H9 (cell line): Measurements from ENCODE around the gene SLC16A10. TPM values are rescaled to one million over a fixed set of nuclear protein-coding genes. Genes with fewer than 3 reads are reported as not detected.

Experiments used
- DNase-seq: peaks from one replicate; pipeline ENCODE4 v3.0.0-alpha.2; 2017
- H2AFZ ChIP-seq: one replicate; pipeline ENCODE4 v1.6.1; 2013; ENCODE audit warnings: mild to moderate bottlenecking, low read length, control low read depth, moderate library complexity
- H2AK5ac ChIP-seq: 2 replicates; pipeline ENCODE4 v1.6.1; 2013; ENCODE audit warnings: low read length, control low read depth, mixed read lengths; ENCODE audit not compliant: insufficient read length
- H2BK120ac ChIP-seq: one replicate; pipeline ENCODE4 v1.6.1; 2013; ENCODE audit warnings: low read depth, mild to moderate bottlenecking, low read length, control low read depth, inconsistent platforms; ENCODE audit not compliant: poor library complexity, severe bottlenecking
- H2BK12ac ChIP-seq: 2 replicates; pipeline ENCODE4 v1.6.1; 2013; ENCODE audit warnings: low read length, control low read depth, mixed read lengths, low read depth; ENCODE audit not compliant: insufficient read length
- H2BK15ac ChIP-seq: 2 replicates; pipeline ENCODE4 v1.6.1; 2013; ENCODE audit warnings: low read depth, low read length, control low read depth
- H2BK20ac ChIP-seq: one replicate; pipeline ENCODE4 v1.6.1; 2013; ENCODE audit warnings: low read depth, mild to moderate bottlenecking, low read length, control low read depth, inconsistent platforms; ENCODE audit not compliant: poor library complexity, severe bottlenecking
- H2BK5ac ChIP-seq: 2 replicates; pipeline ENCODE4 v1.6.1; 2013; ENCODE audit warnings: low read length, control low read depth, mixed read lengths; ENCODE audit not compliant: insufficient read length
- H3K14ac ChIP-seq: 2 replicates; pipeline ENCODE4 v1.6.1; 2013; ENCODE audit warnings: low read length, control low read depth; ENCODE audit not compliant: insufficient read depth
- H3K18ac ChIP-seq: 2 replicates; pipeline ENCODE4 v1.6.1; 2013; ENCODE audit warnings: low read depth, mild to moderate bottlenecking, mixed read lengths, low read length, control low read depth; ENCODE audit not compliant: insufficient read length
- H3K23ac ChIP-seq: 2 replicates; pipeline ENCODE4 v1.6.1; 2013; ENCODE audit warnings: low read length, control low read depth, mixed read lengths, low read depth; ENCODE audit not compliant: insufficient read length
- H3K23me2 ChIP-seq: 2 replicates; pipeline ENCODE4 v1.6.1; 2013; ENCODE audit warnings: low read depth, mild to moderate bottlenecking, mixed read lengths, low read length, control low read depth; ENCODE audit not compliant: insufficient read length, poor library complexity, severe bottlenecking
- H3K27ac ChIP-seq: 2 replicates; pipeline ENCODE4 v1.5.1; 2013; ENCODE audit warnings: low read length, control low read depth, mixed read lengths, low read depth; ENCODE audit not compliant: insufficient read length
- H3K27me3 ChIP-seq: 2 replicates; pipeline ENCODE4 v1.6.1; 2013; ENCODE audit warnings: low read length, control low read depth, inconsistent platforms; ENCODE audit not compliant: insufficient read depth
- H3K4ac ChIP-seq: 2 replicates; pipeline ENCODE4 v1.6.1; 2013; ENCODE audit warnings: low read depth, mild to moderate bottlenecking, control low read depth, inconsistent platforms, low read length, moderate library complexity
- H3K4me1 ChIP-seq: 2 replicates; pipeline ENCODE4 v1.6.1; 2013; ENCODE audit warnings: low read length, control low read depth, inconsistent platforms; ENCODE audit not compliant: insufficient read depth
- H3K4me2 ChIP-seq: 2 replicates; pipeline ENCODE4 v1.6.1; 2013; ENCODE audit warnings: low read length, control low read depth, mixed read lengths; ENCODE audit not compliant: insufficient read length, insufficient read depth
- H3K56ac ChIP-seq: 2 replicates; pipeline ENCODE4 v1.6.1; 2013; ENCODE audit warnings: low read depth, mild to moderate bottlenecking, mixed read lengths, low read length, control low read depth; ENCODE audit not compliant: insufficient read length
- H3K79me1 ChIP-seq: 2 replicates; pipeline ENCODE4 v1.6.1; 2013; ENCODE audit warnings: low read depth, mild to moderate bottlenecking, moderate library complexity, low read length, control low read depth, inconsistent platforms; ENCODE audit not compliant: insufficient read depth, poor library complexity, severe bottlenecking
- H3K79me2 ChIP-seq: 2 replicates; pipeline ENCODE4 v1.6.1; 2013; ENCODE audit warnings: low read length, control low read depth, inconsistent platforms; ENCODE audit not compliant: insufficient read depth
- H3K9ac ChIP-seq: 2 replicates; pipeline ENCODE4 v1.6.1; 2013; ENCODE audit warnings: low read length, control low read depth, mixed read lengths; ENCODE audit not compliant: insufficient read length; ENCODE audit errors: extremely low read depth
- H3K9me3 ChIP-seq: one replicate; pipeline ENCODE4 v1.6.1; 2013; ENCODE audit warnings: low read depth, low read length, inconsistent platforms; ENCODE audit not compliant: control insufficient read depth
- H3T11ph ChIP-seq: one replicate; pipeline ENCODE4 v1.6.1; 2013; ENCODE audit warnings: mild to moderate bottlenecking, low read length, control low read depth, inconsistent platforms
- H4K20me1 ChIP-seq: one replicate; pipeline ENCODE4 v1.6.1; 2013; ENCODE audit not compliant: control insufficient read depth, insufficient read length, insufficient read depth
- H4K5ac ChIP-seq: 2 replicates; pipeline ENCODE4 v1.6.1; 2013; ENCODE audit warnings: low read depth, mild to moderate bottlenecking, mixed read lengths, low read length, control low read depth; ENCODE audit not compliant: insufficient read length
- H4K8ac ChIP-seq: replicated peaks from 2 replicates; pipeline ENCODE4 v1.6.1; 2013; ENCODE audit warnings: low read length, control low read depth, mixed read lengths, low read depth; ENCODE audit not compliant: insufficient read length
- H4K91ac ChIP-seq: 2 replicates; pipeline ENCODE4 v1.6.1; 2013; ENCODE audit warnings: low read depth, mild to moderate bottlenecking, moderate library complexity, mixed read lengths, low read length, control low read depth; ENCODE audit not compliant: insufficient read length
- H3K27ac Mint-ChIP-seq, 3 experiments: 2 replicates in 2 of 3; 3 replicates in 1 of 3; pipeline ENCODE4 v1.8.0; 2020 to 2021; ENCODE audit warnings: mixed read lengths in 3 of 3, mild to moderate bottlenecking in 1 of 3, moderate library complexity in 1 of 3
- H3K27me3 Mint-ChIP-seq: 2 replicates; pipeline ENCODE4 v1.8.0; 2021; ENCODE audit warnings: low read depth, mild to moderate bottlenecking, moderate library complexity, mixed read lengths
- H3K36me3 Mint-ChIP-seq, 3 experiments: 2 replicates in 2 of 3; 3 replicates in 1 of 3; pipeline ENCODE4 v1.8.0; 2020 to 2021; ENCODE audit warnings: low read depth in 3 of 3, mixed read lengths in 3 of 3; ENCODE audit not compliant: insufficient read depth in 1 of 3
- H3K4me1 Mint-ChIP-seq, 2 experiments: 2 replicates each; pipeline ENCODE4 v1.8.0; 2020; ENCODE audit warnings: mixed read lengths in 2 of 2
- H3K4me3 Mint-ChIP-seq, 2 experiments: 2 replicates in 1 of 2; 3 replicates in 1 of 2; pipeline ENCODE4 v1.8.0; 2020 to 2021; ENCODE audit warnings: mild to moderate bottlenecking in 2 of 2, mixed read lengths in 2 of 2, moderate library complexity in 1 of 2
- H3K9me3 Mint-ChIP-seq, 2 experiments: 2 replicates in 1 of 2; 3 replicates in 1 of 2; pipeline ENCODE4 v1.8.0; 2020; ENCODE audit warnings: mild to moderate bottlenecking in 2 of 2, mixed read lengths in 2 of 2, moderate library complexity in 1 of 2
- WGBS: extraction: QIAGEN DNeasy Blood & Tissue Kit; methylation state at CpG from one replicate; pipeline ENCODE4 v1.1.7; 2013; ENCODE audit warnings: missing lambda C conversion rate, low lambda C conversion rate, mixed read lengths; ENCODE audit not compliant: insufficient read length; ENCODE audit errors: extremely low coverage; 5-methylcytosine and 5-hydroxymethylcytosine counted together
- total RNA-seq: library from RNA; stranded (reverse); gene quantifications from 2 replicates; pipeline ENCODE4 v1.2.1, GENCODE V29; 2021
- TF ChIP-seq, protein P1 (sequence below): fragments of 200-600 bp; sonication (generic); conservative IDR thresholded peaks from 3 replicates; pipeline ENCODE4 v1.8.0; 2021; ENCODE audit warnings: antibody characterized with exemption, mild to moderate bottlenecking

SLC16A10 gene
- total RNA-seq, 1 experiment from 2014 or later: 11.4 TPM

DNA sequence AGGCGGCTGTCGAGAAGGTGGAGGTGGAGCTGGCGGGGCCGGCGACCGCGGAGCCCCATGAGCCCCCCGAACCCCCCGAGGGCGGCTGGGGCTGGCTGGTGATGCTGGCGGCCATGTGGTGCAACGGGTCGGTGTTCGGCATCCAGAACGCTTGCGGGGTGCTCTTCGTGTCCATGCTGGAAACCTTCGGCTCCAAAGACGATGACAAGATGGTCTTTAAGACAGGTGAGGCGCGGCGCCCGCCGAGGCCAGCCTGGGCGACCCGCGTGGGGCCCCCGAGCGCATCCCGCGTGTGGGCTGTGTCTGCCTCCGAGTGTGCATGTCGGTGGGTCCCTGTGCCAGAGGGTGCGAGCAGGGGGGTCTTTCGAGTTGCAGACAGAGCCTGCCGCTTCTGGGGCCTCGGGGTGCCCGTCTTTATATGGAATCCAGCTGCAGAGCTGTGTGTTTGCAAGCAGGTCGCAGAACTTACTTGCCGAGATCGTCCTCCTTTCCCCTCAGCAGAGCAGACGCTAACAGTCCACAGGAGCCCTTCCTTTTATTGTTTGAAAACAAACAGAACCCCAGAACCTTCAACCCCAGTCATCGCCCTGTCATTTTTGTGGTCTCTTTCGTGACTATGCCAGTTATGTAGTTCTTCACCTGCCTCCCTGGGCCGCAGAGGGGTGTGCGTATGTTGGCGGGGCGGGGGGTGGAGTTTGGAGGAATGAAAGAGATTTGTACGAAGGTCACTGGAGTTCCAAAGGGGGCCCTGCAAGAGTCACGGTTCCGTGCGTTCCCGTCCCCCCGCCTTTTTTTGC is 766 bp downstream of the SLC16A10 start:
- no peak overlapping the region for H2BK12ac ChIP-seq
- Mint-ChIP-seq H3K9me3 (no peaks in the 10 kb centered on the region), H3K27ac (peak overlapping the region in 1 of 3 experiments; percentile 34; a peak in 2 of 7 replicates), H3K4me1 (peaks cover 38 to 42% of the 10 kb centered on the region in 2 experiments), H3K4me3 (peak overlapping the region; percentile 70 to 94), H3K27me3 (peaks cover 35% of the 10 kb centered on the region), H3K36me3 (no peaks in the 10 kb centered on the region)
- no peak overlapping the region for H2BK20ac ChIP-seq
- H3T11ph ChIP-seq: no peak overlapping the region
- H3K9ac ChIP-seq: peak overlapping the region; percentile 49
- DNase-seq: peak; percentile 58
- no peak overlapping the region for H2AFZ ChIP-seq
- H3K23ac ChIP-seq: no peak overlapping the region
- H3K9me3 ChIP-seq: no peaks in the 10 kb centered on the region
- no peaks in the 10 kb centered on the region for H4K20me1 ChIP-seq
- no peak overlapping the region for H3K4ac ChIP-seq
- H4K5ac ChIP-seq: no peak overlapping the region
- TF ChIP-seq, protein P1, sequence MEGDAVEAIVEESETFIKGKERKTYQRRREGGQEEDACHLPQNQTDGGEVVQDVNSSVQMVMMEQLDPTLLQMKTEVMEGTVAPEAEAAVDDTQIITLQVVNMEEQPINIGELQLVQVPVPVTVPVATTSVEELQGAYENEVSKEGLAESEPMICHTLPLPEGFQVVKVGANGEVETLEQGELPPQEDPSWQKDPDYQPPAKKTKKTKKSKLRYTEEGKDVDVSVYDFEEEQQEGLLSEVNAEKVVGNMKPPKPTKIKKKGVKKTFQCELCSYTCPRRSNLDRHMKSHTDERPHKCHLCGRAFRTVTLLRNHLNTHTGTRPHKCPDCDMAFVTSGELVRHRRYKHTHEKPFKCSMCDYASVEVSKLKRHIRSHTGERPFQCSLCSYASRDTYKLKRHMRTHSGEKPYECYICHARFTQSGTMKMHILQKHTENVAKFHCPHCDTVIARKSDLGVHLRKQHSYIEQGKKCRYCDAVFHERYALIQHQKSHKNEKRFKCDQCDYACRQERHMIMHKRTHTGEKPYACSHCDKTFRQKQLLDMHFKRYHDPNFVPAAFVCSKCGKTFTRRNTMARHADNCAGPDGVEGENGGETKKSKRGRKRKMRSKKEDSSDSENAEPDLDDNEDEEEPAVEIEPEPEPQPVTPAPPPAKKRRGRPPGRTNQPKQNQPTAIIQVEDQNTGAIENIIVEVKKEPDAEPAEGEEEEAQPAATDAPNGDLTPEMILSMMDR: no peak
- H3K56ac ChIP-seq: no peak overlapping the region
- peak overlapping the region; percentile 65 for H3K4me2 ChIP-seq
- no peak overlapping the region for H2BK15ac ChIP-seq
- no peak overlapping the region for H3K14ac ChIP-seq
- no peak overlapping the region for H2AK5ac ChIP-seq
- peaks cover 6% of the 10 kb centered on the region; the same call in 1 of the 2 replicates for H3K4me1 ChIP-seq
- no peak overlapping the region for H4K8ac ChIP-seq
- H2BK120ac ChIP-seq: no peak overlapping the region
- H4K91ac ChIP-seq: no peak overlapping the region
- H3K27me3 ChIP-seq: no peaks in the 10 kb centered on the region
- H3K79me2 ChIP-seq: peaks cover 2% of the 10 kb centered on the region; the same call in 1 of the 2 replicates
- WGBS: no CpG with 5 or more reads among the region's 54 CpGs
- H3K18ac ChIP-seq: no peak overlapping the region
- H3K23me2 ChIP-seq: peaks cover 11% of the 10 kb centered on the region
- no peak overlapping the region for H2BK5ac ChIP-seq
- H3K79me1 ChIP-seq: no peaks in the 10 kb centered on the region
- H3K27ac ChIP-seq: no peak overlapping the region
